Stimulated activated naive CD8-positive, alpha-beta T cell treated with anti-CD3 and anti-CD28 coated beads, Interleukin-15, amount 100 ng/mL, for 72 hours (primary cell): ENCODE measurements around the gene SSBP4.

ENCODE experiments used
- ATAC-seq: fragments of 150-1000 bp; cut with Tn5 transposase; 2 replicates; pipeline ENCODE4 v1.10.0; 2021; ENCODE audit warnings: mild to moderate bottlenecking, moderate library complexity
- DNase-seq, 2 donors: peaks; one replicate each; pipeline ENCODE4 v3.0.0; 2021 to 2022
- H3K27ac Mint-ChIP-seq, 2 donors: one replicate each; pipeline ENCODE4 v1.8.0; 2022; ENCODE audit warnings: mild to moderate bottlenecking in 2 of 2, mixed read lengths in 2 of 2, moderate library complexity in 2 of 2
- H3K27me3 Mint-ChIP-seq: one replicate; pipeline ENCODE4 v1.8.0; 2022; ENCODE audit warnings: mixed read lengths
- H3K4me1 Mint-ChIP-seq: one replicate; pipeline ENCODE4 v1.8.0; 2022; ENCODE audit warnings: mild to moderate bottlenecking, mixed read lengths
- H3K4me3 Mint-ChIP-seq, 2 donors: one replicate each; pipeline ENCODE4 v1.8.0; 2022; ENCODE audit warnings: mild to moderate bottlenecking in 2 of 2, mixed read lengths in 2 of 2, moderate library complexity in 1 of 2
- H3K9me3 Mint-ChIP-seq, 2 donors: one replicate each; pipeline ENCODE4 v1.8.0; 2022; ENCODE audit warnings: mixed read lengths in 2 of 2

The SSBP4 gene

GRCh38 chr19:18453269-18454024 is 34.2 kb downstream of the SSBP4 start:
- DNase-seq (no peak), ATAC-seq (no peak)
- no peaks in the 10 kb centered on the region for H3K27me3 Mint-ChIP-seq
- H3K4me3 Mint-ChIP-seq, result no peak overlapping the region
- H3K27ac Mint-ChIP-seq, result no peak overlapping the region
- H3K4me1 Mint-ChIP-seq, result peaks cover 15% of the 10 kb centered on the region
- H3K9me3 Mint-ChIP-seq, result no peaks in the 10 kb centered on the region

GRCh38 chr19:18456279-18456678 is 37.1 kb downstream of the SSBP4 start:
- Mint-ChIP-seq H3K4me1 (peaks cover 1% of the 10 kb centered on the region), H3K27ac (peak overlapping the region in 1 of 2 donors; percentile 22), H3K27me3 (no peaks in the 10 kb centered on the region), H3K9me3 (no peaks in the 10 kb centered on the region), H3K4me3 (no peak overlapping the region)
- ATAC-seq (no peak), DNase-seq (no peak)

GRCh38 chr19:18456974-18457373 is 37.8 kb downstream of the SSBP4 start:
- Mint-ChIP-seq H3K9me3 (no peaks in the 10 kb centered on the region), H3K4me1 (peaks cover 5% of the 10 kb centered on the region), H3K27me3 (no peaks in the 10 kb centered on the region), H3K4me3 (no peak overlapping the region), H3K27ac (no peak overlapping the region)
- DNase-seq (no peak), ATAC-seq (no peak)

- no peaks in the 10 kb centered on the region for H3K27me3 Mint-ChIP-seq
- H3K4me1 Mint-ChIP-seq, result peaks cover 7% of the 10 kb centered on the region
- peak overlapping the region in 1 of 2 donors; percentile 19 for H3K27ac Mint-ChIP-seq
- ATAC-seq (no peak), DNase-seq (no peak)
- H3K9me3 Mint-ChIP-seq, result no peaks in the 10 kb centered on the region
- no peak overlapping the region for H3K4me3 Mint-ChIP-seq
Measured at GRCh38 chr19:18457483-18458331, 38.5 kb downstream of the SSBP4 start.

GRCh38 chr19:18460900-18461299 is 41.7 kb downstream of the SSBP4 start:
- DNase-seq (no peak), ATAC-seq (no peak)
- H3K4me1 Mint-ChIP-seq, result peaks cover 30% of the 10 kb centered on the region
- H3K4me3 Mint-ChIP-seq, result no peak overlapping the region
- no peaks in the 10 kb centered on the region for H3K9me3 Mint-ChIP-seq
- no peaks in the 10 kb centered on the region for H3K27me3 Mint-ChIP-seq
- H3K27ac Mint-ChIP-seq, result no peak overlapping the region

GRCh38 chr19:18461471-18461870 is 42.3 kb downstream of the SSBP4 start:
- no peak for DNase-seq
- no peaks in the 10 kb centered on the region for H3K9me3 Mint-ChIP-seq
- H3K27me3 Mint-ChIP-seq, result no peaks in the 10 kb centered on the region
- no peak overlapping the region for H3K4me3 Mint-ChIP-seq
- no peak for ATAC-seq
- no peak overlapping the region for H3K27ac Mint-ChIP-seq
- H3K4me1 Mint-ChIP-seq, result peaks cover 30% of the 10 kb centered on the region

- peak overlapping the region in 1 of 2 donors; percentile 83 for H3K27ac Mint-ChIP-seq
- ATAC-seq, result no peak
- DNase-seq, result no peak
- H3K27me3 Mint-ChIP-seq, result no peaks in the 10 kb centered on the region
- H3K4me1 Mint-ChIP-seq, result peaks cover 49% of the 10 kb centered on the region
- H3K4me3 Mint-ChIP-seq, result no peak overlapping the region
- H3K9me3 Mint-ChIP-seq, result no peaks in the 10 kb centered on the region
Measured at GRCh38 chr19:18464646-18465045, 45.4 kb downstream of the SSBP4 start.

GRCh38 chr19:18465214-18465963 is 46.2 kb downstream of the SSBP4 start:
- no peak overlapping the region for H3K4me3 Mint-ChIP-seq
- H3K9me3 Mint-ChIP-seq, result no peaks in the 10 kb centered on the region
- H3K27ac Mint-ChIP-seq, result peak overlapping the region; percentile 84 to 93
- no peaks in the 10 kb centered on the region for H3K27me3 Mint-ChIP-seq
- DNase-seq (no peak), ATAC-seq (no peak)
- H3K4me1 Mint-ChIP-seq, result peaks cover 57% of the 10 kb centered on the region

- H3K4me1 Mint-ChIP-seq, result peaks cover 60% of the 10 kb centered on the region
- DNase-seq, result no peak
- no peaks in the 10 kb centered on the region for H3K9me3 Mint-ChIP-seq
- H3K27ac Mint-ChIP-seq, result no peak overlapping the region
- no peak overlapping the region for H3K4me3 Mint-ChIP-seq
- ATAC-seq, result no peak
- no peaks in the 10 kb centered on the region for H3K27me3 Mint-ChIP-seq
Measured at GRCh38 chr19:18465964-18466339, 46.8 kb downstream of the SSBP4 start.

- no peak overlapping the region for H3K27ac Mint-ChIP-seq
- ATAC-seq, result no peak
- no peak overlapping the region for H3K4me3 Mint-ChIP-seq
- DNase-seq, result no peak
- peaks cover 60% of the 10 kb centered on the region for H3K4me1 Mint-ChIP-seq
- no peaks in the 10 kb centered on the region for H3K27me3 Mint-ChIP-seq
- no peaks in the 10 kb centered on the region for H3K9me3 Mint-ChIP-seq
Measured at GRCh38 chr19:18466354-18466753, 47.2 kb downstream of the SSBP4 start.

GRCh38 chr19:18467978-18468377 is 48.8 kb downstream of the SSBP4 start:
- H3K27ac Mint-ChIP-seq, result peak overlapping the region; percentile 38 to 49
- H3K4me1 Mint-ChIP-seq, result peaks cover 50% of the 10 kb centered on the region
- H3K4me3 Mint-ChIP-seq, result no peak overlapping the region
- H3K27me3 Mint-ChIP-seq, result no peaks in the 10 kb centered on the region
- ATAC-seq (no peak), DNase-seq (no peak)
- H3K9me3 Mint-ChIP-seq, result no peaks in the 10 kb centered on the region

GRCh38 chr19:18468517-18468916 is 49.3 kb downstream of the SSBP4 start:
- Mint-ChIP-seq H3K27me3 (no peaks in the 10 kb centered on the region), H3K27ac (no peak overlapping the region), H3K4me1 (peaks cover 48% of the 10 kb centered on the region), H3K9me3 (no peaks in the 10 kb centered on the region), H3K4me3 (no peak overlapping the region)
- DNase-seq (no peak), ATAC-seq (no peak)

- peak; percentile 57 to 60 for DNase-seq
- H3K27ac Mint-ChIP-seq, result peak overlapping the region; percentile 59 to 61
Measured at GRCh38 chr19:18469069-18469846, 50.1 kb downstream of the SSBP4 start.

GRCh38 chr19:18470787-18471186 is 51.6 kb downstream of the SSBP4 start:
- Mint-ChIP-seq H3K9me3 (no peaks in the 10 kb centered on the region), H3K27me3 (no peaks in the 10 kb centered on the region), H3K4me3 (no peak overlapping the region), H3K4me1 (peaks cover 53% of the 10 kb centered on the region), H3K27ac (no peak overlapping the region)
- ATAC-seq, result no peak
- DNase-seq, result no peak

More at GRCh38 chr19:18469069-18469846, 50.1 kb downstream of the SSBP4 start:
- no peak overlapping the region for H3K4me3 Mint-ChIP-seq
- H3K9me3 Mint-ChIP-seq, result no peaks in the 10 kb centered on the region
- ATAC-seq, result peak; percentile 71
- peaks cover 53% of the 10 kb centered on the region for H3K4me1 Mint-ChIP-seq
- H3K27me3 Mint-ChIP-seq, result no peaks in the 10 kb centered on the region
